LNCAP (cell line): ENCODE measurements around the gene PTGDR2.

Experiments used
- CTCF ChIP-seq: fragments of 450-650 bp; IDR thresholded peaks from 2 replicates; pipeline ENCODE4 v1.5.1; 2017; ENCODE audit warnings: mild to moderate bottlenecking

PTGDR2 gene

DNA sequence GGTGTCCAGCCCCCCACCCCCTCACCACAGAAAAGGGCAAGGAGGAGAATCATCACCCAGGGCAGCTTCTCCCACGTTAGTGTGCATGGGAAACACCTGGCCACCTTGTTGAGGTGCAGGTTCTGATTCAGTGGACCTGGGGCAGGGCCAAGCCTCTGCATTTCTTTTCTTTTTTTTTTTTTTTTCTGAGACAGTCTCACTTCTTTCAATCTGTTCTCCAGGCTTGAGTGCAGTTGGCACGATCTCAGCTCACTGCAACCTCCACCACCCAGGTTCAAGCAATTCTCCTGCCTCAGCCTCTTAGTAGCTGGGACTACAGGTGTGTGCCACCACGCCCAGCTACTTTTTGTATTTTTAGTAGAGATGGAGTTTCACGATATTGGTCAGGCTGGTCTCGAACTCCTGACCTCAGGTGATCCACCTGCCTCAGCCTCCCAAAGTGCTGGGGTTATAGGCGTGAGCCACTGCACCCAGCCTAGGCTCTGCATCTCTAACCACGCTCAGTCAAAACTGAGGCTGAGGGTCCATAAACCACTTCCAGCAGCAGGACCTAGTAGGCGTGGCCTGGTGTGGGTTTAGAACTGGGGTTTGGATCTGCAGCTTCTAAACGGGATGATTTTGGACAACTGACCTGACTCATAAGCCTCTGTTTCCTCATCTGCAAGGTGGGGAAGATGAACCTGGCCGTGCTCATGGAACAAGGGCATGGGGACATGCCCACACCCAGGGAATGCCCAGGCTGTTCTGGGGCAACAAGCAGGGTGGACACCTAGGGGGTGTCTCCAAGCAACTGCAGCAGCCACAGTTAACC lies 12.3 kb upstream of the PTGDR2 start:
- TF ChIP-seq CTCF: no peak

- TF ChIP-seq CTCF: no peak
Measured at GRCh38 chr11:60866911-60867870, 11.4 kb upstream of the PTGDR2 start, which contains the start of gene ZP1. Gene ZP1 (plus strand): TSS chr11:60867542. CDS start chr11:60867562, 20 bp downstream.

- no peak for TF ChIP-seq CTCF
Measured at GRCh38 chr11:60864856-60865513, 9.2 kb upstream of the PTGDR2 start.

DNA sequence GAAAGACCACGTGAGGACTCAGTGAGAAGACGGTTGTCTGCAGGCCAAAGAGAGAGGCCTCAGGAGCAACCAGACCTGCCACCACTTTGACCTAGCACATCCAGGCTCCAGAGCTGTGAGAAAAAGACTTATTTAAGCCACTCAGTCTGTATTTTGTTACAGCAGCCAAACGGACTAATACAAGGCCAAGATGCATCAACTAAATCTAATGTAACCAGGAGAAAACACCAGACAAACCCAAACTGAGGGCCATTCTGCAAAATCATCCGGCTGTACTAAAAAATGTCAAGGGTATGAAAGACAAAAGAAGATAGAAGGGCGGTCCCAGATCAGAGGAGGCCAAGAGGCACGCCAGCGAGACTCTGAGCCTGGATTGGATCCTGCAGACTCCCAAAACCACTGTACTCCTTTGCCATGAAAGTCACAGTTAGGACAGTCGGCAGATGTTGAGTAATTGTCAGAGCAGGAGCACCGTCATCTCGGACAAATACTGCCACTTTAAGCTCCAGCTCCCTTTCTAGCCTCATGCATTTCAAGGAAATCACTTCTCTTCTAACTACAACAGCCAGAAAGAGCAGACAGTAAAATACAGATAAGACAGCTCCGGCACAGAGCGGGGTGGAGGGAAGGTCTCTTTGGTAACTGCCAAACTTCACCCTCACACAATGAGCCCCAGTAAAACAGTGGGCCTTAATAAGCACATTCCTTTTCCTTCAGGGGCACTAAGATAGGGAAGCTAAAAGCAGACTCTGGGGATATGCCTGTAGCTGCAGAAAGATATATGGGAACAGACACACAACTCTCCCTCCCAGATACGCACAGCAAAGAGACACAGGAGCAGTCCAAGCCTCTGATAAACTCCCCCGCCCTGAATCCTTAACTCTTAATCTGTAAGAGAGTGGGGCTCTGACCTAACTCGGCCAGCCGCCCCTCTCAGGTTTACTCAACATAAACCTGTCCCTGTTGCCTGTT lies 8.1 kb upstream of the PTGDR2 start:
- no peak for TF ChIP-seq CTCF

DNA sequence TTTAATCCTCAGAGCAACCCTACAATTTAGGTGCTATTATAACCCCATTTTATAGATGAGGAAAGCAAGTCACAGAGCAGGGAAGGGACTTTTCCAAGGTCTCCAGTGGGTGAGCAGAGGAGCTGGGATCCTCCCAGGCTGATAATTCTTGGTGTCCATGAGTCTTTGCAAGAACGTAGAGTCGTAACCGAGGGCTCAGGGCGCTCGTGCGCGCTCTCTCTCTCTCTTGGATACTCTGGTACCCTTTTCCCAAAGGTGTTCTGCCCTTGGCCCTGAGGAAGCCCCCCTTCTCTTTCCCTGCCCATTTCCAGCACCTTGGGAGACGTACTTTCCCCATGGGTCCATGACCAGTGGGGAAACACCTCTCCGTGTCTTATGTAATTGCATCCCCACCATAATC lies 6.4 kb upstream of the PTGDR2 start:
- no peak for TF ChIP-seq CTCF

DNA sequence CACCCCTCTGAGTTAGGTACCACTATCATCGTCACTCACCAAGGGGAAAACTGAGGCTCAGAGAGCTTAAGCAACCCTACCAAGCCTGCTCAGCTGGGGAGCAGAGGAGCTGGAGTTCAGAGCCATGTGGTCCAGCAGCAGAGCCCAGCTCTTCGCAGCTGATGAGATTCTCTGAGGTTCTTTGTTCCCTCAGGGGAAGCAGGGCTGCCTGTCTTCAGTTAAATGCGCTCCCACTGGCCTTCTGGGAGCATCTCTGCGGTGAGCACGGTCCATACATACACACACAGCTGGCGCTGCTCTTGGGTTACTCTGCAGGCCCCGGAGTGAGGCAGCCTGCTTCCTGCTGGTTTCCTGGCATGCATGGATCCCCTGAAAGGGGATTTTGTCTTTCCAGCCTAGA lies 5.2 kb upstream of the PTGDR2 start:
- no peak for TF ChIP-seq CTCF
